HG02571 (cell line): Measurements from ENCODE around the gene FBLL1.
"Not testable (repeated sequence)": the region's sequence is repeated elsewhere in the genome, so short reads cannot be mapped to it uniquely, and the experiment has no call there.

Experiments used
- ATAC-seq: cut with Tn5 transposase; IDR thresholded peaks from one replicate; pipeline ENCODE4 v1.9.1; 2021; ENCODE audit warnings: mild to moderate bottlenecking, moderate library complexity; ENCODE audit not compliant: unreplicated experiment

The FBLL1 gene

GRCh38 chr5:168550656-168551055, 21.6 kb downstream of the FBLL1 start:
- no peak for ATAC-seq

- ATAC-seq, result no peak
These were observed 23.0 kb downstream of the FBLL1 start for GRCh38 chr5:168552146-168552545.

- ATAC-seq, result no peak
These were observed 24.4 kb downstream of the FBLL1 start for GRCh38 chr5:168553377-168554130.

- no peak for ATAC-seq
These were observed 28.3 kb downstream of the FBLL1 start for GRCh38 chr5:168557389-168557788.

- ATAC-seq, result no peak
These were observed 33.2 kb downstream of the FBLL1 start for GRCh38 chr5:168562279-168562678.

GRCh38 chr5:168563959-168564358, 34.9 kb downstream of the FBLL1 start:
- ATAC-seq, result no peak

GRCh38 chr5:168568738-168569137, 39.6 kb downstream of the FBLL1 start:
- ATAC-seq, result no peak

- ATAC-seq, result no peak
These were observed 41.6 kb downstream of the FBLL1 start for GRCh38 chr5:168570490-168571328.

- ATAC-seq, result not testable (repeated sequence)
These were observed 44.6 kb downstream of the FBLL1 start for GRCh38 chr5:168573663-168574062.

GRCh38 chr5:168574156-168574555, 45.1 kb downstream of the FBLL1 start:
- not testable (repeated sequence) for ATAC-seq

GRCh38 chr5:168575391-168576372, 46.6 kb downstream of the FBLL1 start:
- ATAC-seq, result no peak

GRCh38 chr5:168578006-168578405, 48.9 kb downstream of the FBLL1 start:
- no peak for ATAC-seq

- ATAC-seq, result peak; percentile 62
These were observed 49.7 kb downstream of the FBLL1 start, which contains the start of gene PANK3 for GRCh38 chr5:168578538-168579487. Gene PANK3 (minus strand): TSS chr5:168579368. CDS start chr5:168579283, 85 bp downstream.

GRCh38 chr5:168579488-168580226, 50.6 kb downstream of the FBLL1 start:
- peak; percentile 94 for ATAC-seq

GRCh38 chr5:168580227-168580508, 51.1 kb downstream of the FBLL1 start:
- no peak for ATAC-seq
